Prostate gland (tissue), 2 donors: Measurements from ENCODE around the gene MAP7D1.

Experiments used
- POLR2A ChIP-seq: fragments of 450-650 bp; IDR thresholded peaks from one replicate; pipeline ENCODE4 v1.6.1; 2016; ENCODE audit warnings: antibody characterized with exemption, mild to moderate bottlenecking
- POLR2AphosphoS5 ChIP-seq: sonication (generic); formaldehyde crosslinking; IDR thresholded peaks from one replicate; pipeline ENCODE4 v1.6.1; 2017; ENCODE audit warnings: antibody characterized with exemption
- TF ChIP-seq, protein P1 (sequence below), 4 experiments: fragments of 200-600 bp in 2 of 4; fragments of 450-650 bp in 2 of 4; sonication (generic) in 2 of 4; IDR thresholded peaks; 1 replicate in 3 of 4; 2 replicates in 1 of 4; pipeline ENCODE4 v1.5.1; 2016 to 2019; ENCODE audit warnings: antibody characterized with exemption in 4 of 4, mild to moderate bottlenecking in 2 of 4, moderate library complexity in 2 of 4

DNA sequence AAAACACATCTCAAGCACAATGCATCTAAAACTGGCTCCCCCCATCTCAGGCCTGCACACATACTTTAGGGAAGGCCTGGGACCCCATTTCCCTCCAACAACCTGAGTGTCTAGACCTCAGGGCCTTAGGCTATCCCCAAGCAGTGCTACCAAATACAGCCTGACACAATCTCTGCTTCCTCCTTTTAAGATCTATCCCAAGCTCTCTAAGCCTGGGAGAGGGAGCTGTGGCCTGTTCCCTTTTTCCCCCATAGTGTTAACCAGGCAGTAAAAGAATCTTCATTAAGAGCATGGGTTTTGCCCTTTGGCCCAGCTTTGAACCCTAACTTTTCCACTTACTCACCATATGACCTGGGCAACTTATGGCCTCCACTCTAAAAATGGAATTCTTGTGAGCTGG lies 20.2 kb upstream of the MAP7D1 start:
- TF ChIP-seq, protein P1, sequence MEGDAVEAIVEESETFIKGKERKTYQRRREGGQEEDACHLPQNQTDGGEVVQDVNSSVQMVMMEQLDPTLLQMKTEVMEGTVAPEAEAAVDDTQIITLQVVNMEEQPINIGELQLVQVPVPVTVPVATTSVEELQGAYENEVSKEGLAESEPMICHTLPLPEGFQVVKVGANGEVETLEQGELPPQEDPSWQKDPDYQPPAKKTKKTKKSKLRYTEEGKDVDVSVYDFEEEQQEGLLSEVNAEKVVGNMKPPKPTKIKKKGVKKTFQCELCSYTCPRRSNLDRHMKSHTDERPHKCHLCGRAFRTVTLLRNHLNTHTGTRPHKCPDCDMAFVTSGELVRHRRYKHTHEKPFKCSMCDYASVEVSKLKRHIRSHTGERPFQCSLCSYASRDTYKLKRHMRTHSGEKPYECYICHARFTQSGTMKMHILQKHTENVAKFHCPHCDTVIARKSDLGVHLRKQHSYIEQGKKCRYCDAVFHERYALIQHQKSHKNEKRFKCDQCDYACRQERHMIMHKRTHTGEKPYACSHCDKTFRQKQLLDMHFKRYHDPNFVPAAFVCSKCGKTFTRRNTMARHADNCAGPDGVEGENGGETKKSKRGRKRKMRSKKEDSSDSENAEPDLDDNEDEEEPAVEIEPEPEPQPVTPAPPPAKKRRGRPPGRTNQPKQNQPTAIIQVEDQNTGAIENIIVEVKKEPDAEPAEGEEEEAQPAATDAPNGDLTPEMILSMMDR (IDR thresholded peaks at IDR 0.05): no peak
- TF ChIP-seq POLR2AphosphoS5: no peak
- TF ChIP-seq POLR2A: no peak
